Activated naive CD4-positive, alpha-beta T cell treated with anti-CD3 and anti-CD28 coated beads, Interleukin-2, amount 50 U/mL, for 16 hours (primary cell): Measurements from ENCODE around the gene ITSN1.
"Not testable (repeated sequence)": the region's sequence is repeated elsewhere in the genome, so short reads cannot be mapped to it uniquely, and the experiment has no call there.

Experiments used
- DNase-seq: peaks from one replicate; pipeline ENCODE4 v3.0.0-alpha.2; 2020

Gene ITSN1

DNA sequence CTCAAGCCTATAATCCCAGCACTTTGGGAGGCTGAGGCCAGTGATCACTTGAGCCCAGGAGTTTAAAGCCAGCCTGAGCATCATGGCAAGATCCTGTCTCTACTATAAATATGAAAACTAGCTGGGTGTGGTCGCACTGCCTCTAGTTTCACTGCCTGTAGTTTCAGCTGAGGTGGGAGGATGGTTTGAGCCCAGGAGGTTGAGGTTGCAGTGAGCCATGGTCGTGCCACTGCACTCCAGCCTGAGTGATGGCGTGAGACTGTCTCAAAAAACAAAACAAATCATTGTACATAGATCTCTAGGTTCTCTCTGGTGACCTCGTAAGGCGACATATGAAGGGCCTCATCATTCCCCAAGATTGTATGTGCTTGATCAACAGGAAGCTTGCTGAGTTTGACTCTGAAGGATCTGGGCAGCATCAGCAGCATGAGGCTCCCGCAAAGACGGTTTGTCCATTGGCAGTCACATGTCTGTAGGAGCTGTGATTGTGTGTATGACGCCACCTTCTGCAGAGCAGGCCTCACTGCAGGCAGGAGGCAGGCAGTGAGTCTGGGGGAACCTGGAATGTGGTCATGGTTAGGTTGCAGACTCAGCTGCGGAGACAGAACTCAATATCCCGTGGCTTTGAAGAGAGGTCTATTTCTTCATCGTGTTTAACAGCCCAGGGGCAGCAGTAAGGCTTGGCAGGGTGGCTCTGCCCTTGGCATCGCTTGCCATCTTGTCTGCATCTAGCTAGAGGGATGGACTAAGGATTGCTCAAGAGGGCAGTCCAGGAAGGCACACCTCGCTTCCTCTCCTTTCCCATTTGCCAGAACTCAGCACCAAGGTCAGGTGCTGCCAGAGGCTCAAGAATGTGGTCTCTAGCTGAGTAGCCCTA lies 259.3 kb downstream of the ITSN1 start:
- no peak for DNase-seq

- no peak for DNase-seq
Measured at GRCh38 chr21:33902349-33902748, 260.0 kb downstream of the ITSN1 start.

DNA sequence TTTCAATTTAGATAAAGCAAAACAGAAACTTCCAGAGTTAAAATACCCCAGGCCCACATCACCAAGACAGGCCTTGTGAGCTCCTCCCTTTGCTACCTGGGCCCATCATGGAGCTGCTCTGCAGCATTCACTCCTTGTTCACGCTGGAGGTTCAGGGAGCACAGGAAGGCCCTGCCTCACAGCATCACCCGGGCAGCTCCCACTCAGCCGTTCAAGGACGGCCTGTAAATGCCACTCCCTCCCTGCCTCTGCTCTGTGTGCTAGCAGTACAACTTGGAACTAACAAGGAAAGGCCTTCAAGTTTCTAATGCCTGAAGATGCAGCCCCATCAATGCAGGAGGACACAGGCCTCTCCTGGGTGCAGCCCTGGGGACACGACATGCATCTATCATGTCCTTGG lies 261.7 kb downstream of the ITSN1 start:
- no peak for DNase-seq

DNA sequence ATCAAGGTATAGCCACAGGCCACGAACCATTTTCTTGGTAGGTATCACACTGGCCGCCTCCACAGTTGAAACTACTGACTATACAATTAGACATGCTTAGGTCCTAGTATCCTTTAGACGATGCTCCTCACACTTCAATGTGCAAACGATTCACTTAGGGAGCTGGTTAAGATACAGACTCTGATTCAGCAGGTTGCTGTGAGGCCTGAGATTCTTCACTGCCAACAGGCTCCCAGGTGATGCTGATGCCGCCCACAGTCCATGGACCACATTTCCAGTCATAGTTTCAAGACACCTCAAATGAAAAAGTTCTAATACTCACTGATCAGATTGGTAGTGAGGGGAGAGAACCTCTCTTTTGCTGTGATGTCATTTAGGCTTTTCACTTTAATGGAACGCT lies 266.5 kb downstream of the ITSN1 start:
- peak; percentile 31 for DNase-seq

DNA sequence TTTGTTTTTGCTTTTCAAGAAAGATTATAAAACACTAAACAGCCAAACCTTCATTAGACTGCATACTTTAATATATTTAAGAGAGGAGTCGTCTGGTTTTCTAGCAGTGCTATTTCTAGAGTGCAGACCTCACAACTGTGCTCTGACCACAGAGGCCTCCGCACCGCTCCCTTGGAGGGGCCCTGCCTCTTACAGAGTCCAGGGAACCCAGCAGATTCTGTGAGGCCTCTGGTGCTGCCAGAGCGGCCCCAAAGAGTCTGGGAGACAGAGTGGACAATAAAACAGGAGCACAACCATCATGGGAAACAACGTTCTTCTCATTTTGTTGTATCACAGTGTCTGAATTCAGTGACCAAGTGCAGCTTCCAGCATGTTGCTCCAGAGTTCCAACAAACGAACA lies 267.5 kb downstream of the ITSN1 start:
- no peak for DNase-seq

DNA sequence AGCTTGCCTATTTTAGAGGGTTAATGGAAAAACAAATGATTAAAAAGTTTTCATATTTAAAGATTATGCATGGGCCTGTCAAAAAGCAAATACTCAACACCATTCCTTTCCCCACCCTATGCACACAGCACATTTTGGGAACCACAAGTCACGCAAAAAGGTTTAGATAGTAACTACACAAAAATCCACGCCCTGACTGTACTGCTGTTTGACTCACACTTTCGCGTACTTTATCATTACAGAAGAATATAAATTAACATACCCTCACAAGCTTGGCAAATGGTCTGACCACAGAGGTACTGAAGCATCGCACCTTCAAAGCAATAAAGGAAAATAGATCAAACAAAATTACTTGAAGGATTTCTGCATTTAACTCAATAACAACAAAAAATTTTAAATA lies 271.9 kb downstream of the ITSN1 start:
- DNase-seq = no peak

DNA sequence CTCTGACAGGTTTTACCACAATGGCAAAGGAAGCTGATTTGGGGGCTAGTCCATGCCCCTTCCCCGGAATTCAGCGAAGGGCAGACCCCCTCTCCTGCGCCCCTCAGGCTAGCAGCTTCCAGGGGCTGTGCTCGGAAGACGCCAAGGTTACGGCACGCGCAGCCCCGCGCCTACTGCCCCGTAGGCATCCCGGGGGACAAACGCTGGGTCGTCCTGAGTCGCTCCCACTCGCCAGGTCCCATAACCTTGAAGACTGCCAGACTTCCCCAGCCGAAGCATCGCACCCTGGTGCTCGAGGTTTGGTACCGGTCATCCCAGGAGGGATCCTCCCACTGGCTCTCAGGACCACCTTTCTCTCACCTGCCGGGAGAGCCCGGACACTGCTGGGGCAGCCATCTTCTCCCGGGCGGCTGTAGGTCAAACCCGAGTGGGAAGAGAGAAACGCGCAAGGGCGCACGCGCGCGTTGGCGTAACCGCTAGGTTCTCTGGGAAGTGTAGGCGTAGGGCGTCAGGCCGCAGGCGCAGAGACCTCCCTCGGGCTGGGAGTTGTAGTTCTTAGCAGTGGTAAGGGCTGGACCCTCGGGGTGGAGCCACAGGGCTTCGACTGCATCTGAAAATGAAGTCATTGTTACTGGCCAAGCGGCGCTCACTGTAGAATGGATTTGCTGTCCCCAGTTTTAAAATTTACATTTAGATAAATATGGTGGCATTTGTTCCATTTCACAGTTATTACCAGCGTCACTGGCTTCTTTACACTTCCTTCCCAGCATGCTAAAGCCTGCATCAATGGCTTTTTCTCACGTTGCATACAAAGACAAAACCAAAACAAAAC lies 273.3 kb downstream of the ITSN1 start, which contains the start of gene ATP5PO:
TSS of gene ATP5PO (minus strand) at position 437 of the 832 bp plus-strand sequence. CDS start at position 396, 41 bp downstream.
- DNase-seq = peak; percentile 96

- DNase-seq = no peak
Measured at GRCh38 chr21:33916200-33916567, 273.9 kb downstream of the ITSN1 start.

DNA sequence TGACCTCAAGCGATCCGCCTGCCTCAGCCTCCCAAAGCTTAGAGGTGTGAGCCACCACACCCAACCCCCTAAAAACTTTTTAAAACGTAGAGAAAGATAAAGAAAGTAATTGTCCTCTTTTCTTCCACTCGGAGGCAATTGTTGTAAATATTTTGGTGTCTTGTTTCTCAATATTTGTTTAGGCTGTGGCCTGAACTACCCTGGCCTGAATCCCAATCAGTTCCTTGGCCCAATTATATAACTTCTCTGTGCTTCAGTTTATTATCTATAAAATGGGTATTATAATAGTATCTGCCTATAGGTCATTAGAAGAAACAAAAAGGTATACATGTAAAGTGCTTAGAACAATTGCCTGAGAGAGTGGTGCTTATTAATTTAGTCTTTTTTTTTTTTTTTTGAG lies 275.1 kb downstream of the ITSN1 start:
- DNase-seq = no peak

DNA sequence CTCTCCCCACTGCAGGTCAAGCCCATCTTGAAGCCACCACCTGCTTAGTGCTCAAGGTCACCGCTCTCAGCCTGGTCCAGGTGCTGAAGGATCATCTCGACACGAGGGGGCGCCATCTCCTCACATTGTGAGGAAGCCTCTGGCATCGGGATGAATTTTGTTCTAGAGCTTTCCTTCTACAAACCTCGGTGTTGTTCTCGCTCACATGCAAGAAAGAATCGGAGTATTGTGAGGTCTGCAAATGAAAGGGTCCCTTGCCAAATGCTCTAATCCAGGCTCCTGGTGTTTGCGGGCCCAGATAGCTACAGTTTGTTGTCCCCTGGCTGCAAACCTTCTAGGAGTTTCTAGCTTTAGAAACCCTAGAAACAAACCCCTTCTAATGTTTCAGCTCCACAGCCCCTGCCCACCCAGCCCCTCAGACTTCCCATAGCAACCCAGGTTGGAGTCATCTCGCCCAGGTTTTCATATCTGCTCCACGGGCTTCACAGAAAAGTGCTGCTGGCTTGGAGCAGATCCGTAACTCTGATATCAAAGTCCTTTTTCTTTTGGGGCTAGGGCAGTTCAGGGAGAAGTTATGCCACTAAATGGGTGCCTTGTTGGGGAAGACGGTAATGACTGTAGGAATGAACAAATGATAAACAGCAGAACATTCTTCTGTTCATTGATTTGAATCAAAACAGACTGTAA lies 281.9 kb downstream of the ITSN1 start:
- peak; percentile 88 for DNase-seq

GRCh38 chr21:33924766-33925100 lies 282.4 kb downstream of the ITSN1 start:
- no peak for DNase-seq

DNA sequence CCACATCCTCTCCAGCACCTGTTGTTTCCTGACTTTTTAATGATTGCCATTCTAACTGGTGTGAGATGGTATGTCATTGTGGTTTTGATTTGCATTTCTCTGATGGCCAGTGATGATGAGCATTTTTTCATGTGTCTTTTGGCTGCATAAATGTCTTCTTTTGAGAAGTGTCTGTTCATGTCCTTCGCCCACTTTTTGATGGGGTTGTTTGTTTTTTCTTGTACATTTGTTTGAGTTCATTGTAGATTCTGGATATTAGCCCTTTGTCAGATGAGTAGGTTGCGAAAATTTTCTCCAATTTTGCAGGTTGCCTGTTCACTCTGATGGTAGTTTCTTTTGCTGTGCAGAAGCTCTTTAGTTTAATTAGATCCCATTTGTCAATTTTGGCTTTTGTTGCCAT lies 283.9 kb downstream of the ITSN1 start:
- DNase-seq = not testable (repeated sequence)

GRCh38 chr21:33931052-33931798 lies 288.9 kb downstream of the ITSN1 start:
- DNase-seq = peak; percentile 72

DNA sequence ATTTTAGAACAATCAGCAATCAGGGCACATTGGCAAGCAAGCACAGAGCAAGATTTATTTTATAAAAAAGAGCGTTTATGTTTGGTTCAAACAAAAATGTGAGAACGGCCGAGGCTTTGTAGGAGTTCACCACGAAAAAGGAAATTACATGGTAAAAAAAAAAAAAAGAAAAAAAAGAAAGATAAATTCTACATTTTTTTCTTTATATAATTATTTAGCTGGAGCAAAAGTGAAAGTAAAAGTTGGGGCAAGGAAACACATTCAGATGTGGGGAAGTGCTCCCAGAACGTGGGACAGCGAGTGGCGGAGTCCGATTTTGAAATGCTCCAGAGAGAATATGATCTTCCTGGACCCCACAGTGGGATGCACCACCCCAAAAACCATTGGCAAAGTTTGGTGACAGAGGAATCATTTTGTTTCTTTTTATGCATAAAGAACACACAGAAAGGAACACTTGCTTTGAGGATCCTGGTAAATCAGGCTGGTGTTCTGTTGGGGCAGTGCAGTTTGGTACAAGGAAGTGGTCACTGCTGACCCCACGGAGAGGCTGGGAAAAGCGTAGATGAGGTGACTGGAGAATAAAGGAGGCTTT lies 289.6 kb downstream of the ITSN1 start:
- peak; percentile 38 for DNase-seq

- no peak for DNase-seq
Measured at GRCh38 chr21:33932731-33933130, 290.4 kb downstream of the ITSN1 start.

GRCh38 chr21:33936301-33937038 lies 294.2 kb downstream of the ITSN1 start:
- DNase-seq = peak; percentile 39

- DNase-seq = no peak
Measured at GRCh38 chr21:33937146-33937545, 294.8 kb downstream of the ITSN1 start.

- DNase-seq = peak; percentile 25
Measured at GRCh38 chr21:33937931-33938339, 295.6 kb downstream of the ITSN1 start.

DNA sequence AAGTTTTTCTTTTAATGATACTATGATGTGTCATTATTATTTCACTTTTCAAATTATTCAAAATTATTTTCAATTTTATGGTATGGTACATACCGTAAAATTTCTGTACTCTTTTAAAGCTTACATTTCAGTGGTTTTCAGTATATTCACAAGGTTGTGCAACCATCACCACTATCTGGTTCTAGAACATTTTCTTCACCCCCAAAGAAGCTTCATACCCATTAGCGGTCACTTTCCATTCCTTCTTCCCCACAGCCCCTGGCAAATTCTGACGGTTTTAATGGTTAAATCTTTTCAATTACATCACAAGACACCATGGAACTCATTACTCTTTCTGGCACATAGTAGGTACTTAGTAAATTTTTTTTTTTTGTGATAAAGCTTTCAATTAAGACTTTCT lies 296.1 kb downstream of the ITSN1 start:
- no peak for DNase-seq

DNA sequence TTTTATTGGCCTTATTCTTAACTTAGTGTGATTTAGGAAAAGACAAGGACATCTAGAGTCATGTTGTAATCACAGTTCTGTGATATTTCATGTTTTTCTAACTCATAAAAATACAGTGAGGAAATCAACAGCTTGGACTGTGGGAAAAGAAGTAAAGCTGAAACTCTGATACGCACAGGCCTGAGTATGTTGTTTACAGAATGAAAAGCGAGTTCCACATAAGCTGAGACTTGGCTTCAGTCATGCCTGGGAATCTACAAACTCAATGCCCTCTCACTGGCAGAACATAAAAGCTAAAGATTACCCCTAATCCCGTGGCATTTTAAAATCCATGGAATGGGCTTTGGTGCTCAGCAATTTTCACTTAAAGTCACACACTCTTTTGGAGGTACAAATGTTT lies 296.9 kb downstream of the ITSN1 start:
- no peak for DNase-seq

- DNase-seq = no peak
Measured at GRCh38 chr21:33940164-33940880, 298.0 kb downstream of the ITSN1 start.
